C4-2B (cell line): ENCODE measurements around the gene INTS13.

Source experiments
- ZFX ChIP-seq: fragments of 450-650 bp; IDR thresholded peaks from 2 replicates; pipeline ENCODE4 v1.6.1; 2017
- TF ChIP-seq, protein P1 (sequence below): fragments of 450-650 bp; conservative IDR thresholded peaks from 2 replicates; pipeline ENCODE4 v1.5.1; 2017; ENCODE audit warnings: mild to moderate bottlenecking

DNA sequence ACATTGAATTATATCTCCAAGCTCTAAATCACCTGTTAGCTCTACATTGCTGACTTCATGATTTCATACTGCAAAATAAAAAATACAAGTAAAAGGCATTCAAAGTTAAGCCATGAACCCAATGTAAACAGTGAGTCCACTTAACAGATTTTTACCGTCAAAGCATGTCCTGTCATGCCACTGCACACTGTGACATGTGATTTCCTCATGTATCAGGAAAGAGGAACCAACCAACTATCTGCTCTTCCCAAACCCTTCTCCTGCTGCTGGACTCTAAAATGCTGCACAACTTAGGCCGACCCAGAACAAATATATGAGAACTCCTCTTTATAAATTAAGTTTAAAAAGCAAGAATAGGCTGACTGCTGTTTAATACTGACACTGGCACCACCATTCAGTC, 38.9 kb upstream of the INTS13 start:
- TF ChIP-seq, protein P1, sequence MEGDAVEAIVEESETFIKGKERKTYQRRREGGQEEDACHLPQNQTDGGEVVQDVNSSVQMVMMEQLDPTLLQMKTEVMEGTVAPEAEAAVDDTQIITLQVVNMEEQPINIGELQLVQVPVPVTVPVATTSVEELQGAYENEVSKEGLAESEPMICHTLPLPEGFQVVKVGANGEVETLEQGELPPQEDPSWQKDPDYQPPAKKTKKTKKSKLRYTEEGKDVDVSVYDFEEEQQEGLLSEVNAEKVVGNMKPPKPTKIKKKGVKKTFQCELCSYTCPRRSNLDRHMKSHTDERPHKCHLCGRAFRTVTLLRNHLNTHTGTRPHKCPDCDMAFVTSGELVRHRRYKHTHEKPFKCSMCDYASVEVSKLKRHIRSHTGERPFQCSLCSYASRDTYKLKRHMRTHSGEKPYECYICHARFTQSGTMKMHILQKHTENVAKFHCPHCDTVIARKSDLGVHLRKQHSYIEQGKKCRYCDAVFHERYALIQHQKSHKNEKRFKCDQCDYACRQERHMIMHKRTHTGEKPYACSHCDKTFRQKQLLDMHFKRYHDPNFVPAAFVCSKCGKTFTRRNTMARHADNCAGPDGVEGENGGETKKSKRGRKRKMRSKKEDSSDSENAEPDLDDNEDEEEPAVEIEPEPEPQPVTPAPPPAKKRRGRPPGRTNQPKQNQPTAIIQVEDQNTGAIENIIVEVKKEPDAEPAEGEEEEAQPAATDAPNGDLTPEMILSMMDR, result no peak
- TF ChIP-seq ZFX, result no peak
